ENCODE measurements around the gene PRSS58.

DNA sequence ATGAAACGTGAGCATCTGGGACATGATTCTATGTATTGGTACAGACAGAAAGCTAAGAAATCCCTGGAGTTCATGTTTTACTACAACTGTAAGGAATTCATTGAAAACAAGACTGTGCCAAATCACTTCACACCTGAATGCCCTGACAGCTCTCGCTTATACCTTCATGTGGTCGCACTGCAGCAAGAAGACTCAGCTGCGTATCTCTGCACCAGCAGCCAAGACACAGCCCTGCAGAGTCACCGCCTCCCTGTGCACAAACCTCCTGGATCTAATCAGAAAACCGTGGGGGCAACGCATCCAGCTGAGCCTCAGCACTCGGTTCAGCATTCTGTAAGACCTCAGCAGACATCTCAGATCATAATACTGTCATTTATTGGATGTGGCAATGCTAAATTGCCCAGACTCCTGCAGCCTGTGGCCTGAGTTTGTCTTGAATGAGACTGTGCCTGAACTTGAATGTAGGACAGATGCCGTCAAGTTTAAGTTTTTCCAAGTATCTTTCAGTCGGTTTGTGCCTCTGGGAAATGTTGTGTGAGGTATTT, 41.5 kb upstream of the PRSS58 start:
- TF ChIP-seq, protein P1, sequence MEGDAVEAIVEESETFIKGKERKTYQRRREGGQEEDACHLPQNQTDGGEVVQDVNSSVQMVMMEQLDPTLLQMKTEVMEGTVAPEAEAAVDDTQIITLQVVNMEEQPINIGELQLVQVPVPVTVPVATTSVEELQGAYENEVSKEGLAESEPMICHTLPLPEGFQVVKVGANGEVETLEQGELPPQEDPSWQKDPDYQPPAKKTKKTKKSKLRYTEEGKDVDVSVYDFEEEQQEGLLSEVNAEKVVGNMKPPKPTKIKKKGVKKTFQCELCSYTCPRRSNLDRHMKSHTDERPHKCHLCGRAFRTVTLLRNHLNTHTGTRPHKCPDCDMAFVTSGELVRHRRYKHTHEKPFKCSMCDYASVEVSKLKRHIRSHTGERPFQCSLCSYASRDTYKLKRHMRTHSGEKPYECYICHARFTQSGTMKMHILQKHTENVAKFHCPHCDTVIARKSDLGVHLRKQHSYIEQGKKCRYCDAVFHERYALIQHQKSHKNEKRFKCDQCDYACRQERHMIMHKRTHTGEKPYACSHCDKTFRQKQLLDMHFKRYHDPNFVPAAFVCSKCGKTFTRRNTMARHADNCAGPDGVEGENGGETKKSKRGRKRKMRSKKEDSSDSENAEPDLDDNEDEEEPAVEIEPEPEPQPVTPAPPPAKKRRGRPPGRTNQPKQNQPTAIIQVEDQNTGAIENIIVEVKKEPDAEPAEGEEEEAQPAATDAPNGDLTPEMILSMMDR (conservative IDR thresholded peaks at IDR 0.05; ENCODE audit: low read depth, low read length) = no peak
- TF ChIP-seq EZH2 (IDR thresholded peaks at IDR 0.05; ENCODE audit: borderline replicate concordance, low read depth, low read length, poor library complexity, severe bottlenecking) = no peak
